Measurements from ENCODE around the gene ABL1. TPM values are rescaled to one million over a fixed set of nuclear protein-coding genes. Genes with fewer than 3 reads are reported as not detected.

ABL1 gene
- total RNA-seq, 1 experiment from 2014 or later, result 83.6 TPM

GRCh38 chr9:130858739-130859705 lies 24.0 kb downstream of the ABL1 start:
- DNase-seq, result no peak
- Histone ChIP-seq H3K4ac (ENCODE audit: low read depth, low read length) (no peak overlapping the region), H3K27ac (ENCODE audit: insufficient read length, low read depth, low read length) (no peak overlapping the region), H3K27me3 (ENCODE audit: insufficient read depth, low read length) (no peaks in the 10 kb centered on the region), H3K14ac (ENCODE audit: insufficient read depth, low read length) (no peak overlapping the region), H2BK12ac (ENCODE audit: insufficient read length, low read depth, low read length) (no peak overlapping the region), H2BK20ac (ENCODE audit: low read depth, low read length, poor library complexity, severe bottlenecking) (no peak overlapping the region), H3K79me2 (ENCODE audit: insufficient read depth, low read length) (peaks cover 2% of the 10 kb centered on the region), H3K23ac (ENCODE audit: insufficient read length, low read depth, low read length) (no peak overlapping the region), H3K9ac (ENCODE audit: extremely low read depth, insufficient read length, low read length) (no peak overlapping the region), H2BK120ac (ENCODE audit: low read depth, low read length, poor library complexity, severe bottlenecking) (no peak overlapping the region), H3K23me2 (ENCODE audit: insufficient read length, low read depth, low read length, poor library complexity, severe bottlenecking) (no peaks in the 10 kb centered on the region), H3K79me1 (ENCODE audit: insufficient read depth, low read depth, low read length, poor library complexity, severe bottlenecking) (no peaks in the 10 kb centered on the region), H3K4me2 (ENCODE audit: insufficient read depth, insufficient read length, low read length) (no peak overlapping the region), H2BK5ac (ENCODE audit: insufficient read length, low read length) (no peak overlapping the region), H2BK15ac (ENCODE audit: low read depth, low read length) (no peak overlapping the region), H3K4me1 (ENCODE audit: insufficient read depth, low read length) (0 out of 2 replicates have a peak, but pooled peaks cover 2% of the 10 kb centered on the region), H2AFZ (ENCODE audit: low read length) (no peak overlapping the region), H3T11ph (ENCODE audit: low read length) (no peak overlapping the region), H3K9me3 (ENCODE audit: control insufficient read depth, low read depth, low read length) (no peaks in the 10 kb centered on the region), H4K20me1 (ENCODE audit: control insufficient read depth, insufficient read depth, insufficient read length) (no peaks in the 10 kb centered on the region), H3K56ac (ENCODE audit: insufficient read length, low read depth, low read length) (no peak overlapping the region), H3K18ac (ENCODE audit: insufficient read length, low read depth, low read length) (no peak overlapping the region), H4K91ac (ENCODE audit: insufficient read length, low read depth, low read length) (no peak overlapping the region), H2AK5ac (ENCODE audit: insufficient read length, low read length) (no peak overlapping the region), H4K5ac (ENCODE audit: insufficient read length, low read depth, low read length) (no peak overlapping the region), H4K8ac (replicated peaks; ENCODE audit: insufficient read length, low read depth, low read length) (no peak overlapping the region)
- Mint-ChIP-seq H3K4me3 (no peak overlapping the region), H3K27ac (peak overlapping the region in 2 of 3 experiments; percentile 81 to 88; a peak in 5 of 7 replicates), H3K9me3 (no peaks in the 10 kb centered on the region), H3K36me3 (ENCODE audit: insufficient read depth in 1 of 3, low read depth in 3 of 3) (peaks cover 13 to 55% (median 51%) of the 10 kb centered on the region in 3 experiments; a peak in 6 of 7 replicates), H3K27me3 (ENCODE audit: low read depth) (no peaks in the 10 kb centered on the region), H3K4me1 (peaks cover 8 to 23% of the 10 kb centered on the region in 2 experiments; a peak in 3 of 4 replicates)
- no CpG with 5 or more reads among the region's 20 CpGs for whole genome bisulfite sequencing (ENCODE audit: extremely low coverage, insufficient read length, low lambda C conversion rate)
- TF ChIP-seq CTCF (conservative IDR thresholded peaks at IDR 0.05), result no peak
